ENCODE data around the gene P2RX1. TPM values are rescaled to one million over a fixed set of nuclear protein-coding genes. Genes with fewer than 3 reads are reported as not detected.

P2RX1 gene
- total RNA-seq, 1 donor from 2014 or later, result 2.3 TPM

- DNase-seq, result no peak
Measured at GRCh38 chr17:3924512-3925350, 8.5 kb upstream of the P2RX1 start.

GRCh38 chr17:3923466-3924190, 7.4 kb upstream of the P2RX1 start:
- DNase-seq, result no peak

DNA sequence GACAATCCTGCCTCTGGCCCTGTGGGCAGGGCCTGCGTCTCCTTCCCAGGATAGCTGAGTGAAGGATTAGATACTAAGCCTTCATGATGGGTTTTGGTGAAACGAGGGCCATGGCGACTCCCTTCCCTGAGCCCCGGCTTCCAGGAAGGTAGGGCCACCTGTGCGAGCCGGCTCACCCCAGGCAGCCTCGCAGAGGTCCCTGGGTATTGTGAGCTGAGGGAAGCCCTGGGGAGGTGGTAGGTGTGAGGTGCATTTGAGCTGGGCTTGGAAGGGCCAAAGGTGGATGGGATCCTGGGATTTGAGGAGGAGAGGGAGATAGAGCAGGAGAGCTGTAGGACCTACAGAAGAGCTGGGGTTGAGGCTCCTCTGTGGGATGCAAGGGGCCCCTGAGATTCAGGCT, 6.5 kb upstream of the P2RX1 start:
- DNase-seq, result no peak

- no peak for DNase-seq
Measured at GRCh38 chr17:3921502-3922319, 5.4 kb upstream of the P2RX1 start.

- DNase-seq, result no peak
Measured at GRCh38 chr17:3921006-3921405, 4.7 kb upstream of the P2RX1 start.

DNA sequence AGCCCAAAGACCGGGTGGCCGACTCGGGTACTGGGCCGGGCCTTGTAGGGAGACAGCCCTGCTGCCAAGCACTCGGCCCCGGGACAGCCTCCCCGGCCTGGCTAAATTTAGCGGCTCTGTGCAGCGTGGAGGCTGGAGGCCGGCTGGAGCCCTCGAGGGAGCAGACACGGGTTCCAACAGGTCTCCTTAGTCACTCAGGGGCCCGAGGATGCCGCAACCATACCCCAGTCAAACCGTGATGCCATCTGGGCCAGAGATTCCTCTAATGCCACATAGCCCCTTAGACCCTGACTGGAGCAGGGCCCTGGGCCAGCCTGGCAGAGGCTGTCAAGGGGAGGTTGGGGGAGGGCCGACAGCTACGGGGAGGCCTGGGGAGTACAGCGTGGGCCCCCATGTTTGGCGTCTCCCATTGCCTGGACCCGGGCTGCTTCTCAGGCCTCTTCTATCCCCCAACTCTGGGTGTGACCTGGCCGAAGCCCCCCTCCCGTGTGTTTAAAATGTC, 2.9 kb upstream of the P2RX1 start:
- DNase-seq, result no peak

DNA sequence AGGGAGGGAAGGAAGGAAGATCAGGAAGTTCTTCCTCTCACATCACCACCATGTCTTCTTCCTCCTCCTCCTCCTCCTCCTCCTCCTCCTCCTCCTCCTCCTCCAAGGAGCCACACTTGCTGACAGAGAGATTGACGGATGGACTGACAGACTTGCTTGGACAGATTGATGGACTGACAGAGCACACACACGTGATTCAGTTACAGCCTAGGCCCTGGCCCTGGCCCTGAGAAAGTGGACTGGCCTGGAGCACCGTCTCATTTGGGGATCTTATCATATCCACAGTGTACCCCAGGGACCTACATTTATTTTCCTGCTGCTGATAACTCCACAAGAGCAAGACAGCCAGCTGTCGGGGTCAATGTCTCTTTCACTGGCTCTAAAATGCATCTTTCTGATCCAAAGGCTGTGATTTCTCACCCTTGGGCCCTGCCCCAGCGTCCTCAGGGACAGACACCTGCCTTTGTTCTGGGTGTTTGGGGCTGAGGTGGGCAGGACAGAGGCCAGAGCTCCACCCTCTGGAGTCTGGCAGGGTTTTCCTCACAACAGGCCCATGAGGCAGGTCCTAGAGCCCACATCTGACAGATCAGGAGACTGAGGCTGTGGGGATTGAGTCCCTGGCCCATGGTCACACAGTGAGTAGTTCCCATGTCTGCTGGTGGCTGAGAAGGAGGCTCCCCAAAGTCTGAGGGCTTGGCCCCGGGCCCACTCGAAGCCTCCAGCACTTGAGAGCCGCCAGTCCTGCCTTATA, 2.3 kb upstream of the P2RX1 start:
- no peak for DNase-seq

- DNase-seq, result peak; percentile 58
Measured at GRCh38 chr17:3917391-3917931, 1.2 kb upstream of the P2RX1 start.

DNA sequence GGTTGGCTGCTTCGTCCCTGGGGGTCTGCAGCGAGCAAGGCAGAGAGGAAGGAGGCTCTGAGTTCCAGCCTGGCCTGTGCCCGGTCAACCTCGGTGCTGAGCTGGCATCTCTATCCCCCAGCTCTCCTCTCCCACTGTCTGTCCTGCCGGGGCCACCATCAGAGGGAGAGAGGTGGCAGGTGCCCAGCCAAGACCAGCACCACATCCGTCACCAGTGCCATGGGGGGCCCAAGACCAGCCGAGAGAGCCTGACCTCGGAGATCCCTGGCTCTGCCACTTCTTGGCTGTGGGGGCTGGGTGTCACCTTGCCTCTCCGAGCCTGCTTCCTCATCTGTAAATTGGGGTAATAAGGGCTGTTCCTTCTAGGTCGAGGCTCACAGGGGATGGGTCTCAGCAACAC, 560 bp upstream of the P2RX1 start:
- DNase-seq, result no peak

GRCh38 chr17:3915581-3915994, 677 bp downstream of the P2RX1 start:
- no peak for DNase-seq

DNA sequence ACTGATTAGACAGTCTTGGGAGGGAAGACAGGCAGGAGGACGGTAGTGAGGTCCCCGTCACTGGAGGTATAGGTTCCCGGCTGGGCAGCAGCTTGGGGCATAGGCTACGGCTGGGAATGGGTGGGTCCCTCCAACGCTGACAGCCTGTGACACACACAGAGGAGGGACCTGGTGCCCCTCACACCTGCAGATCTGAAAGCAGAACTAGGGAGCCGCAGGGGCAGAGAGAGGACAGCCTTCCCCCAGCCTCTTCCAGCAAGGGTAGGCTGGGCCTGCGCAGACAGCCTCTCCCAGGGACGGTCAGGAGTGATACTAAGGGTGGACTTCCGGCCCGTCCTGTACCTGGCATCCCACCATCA, 2.0 kb downstream of the P2RX1 start:
- no peak for DNase-seq

DNA sequence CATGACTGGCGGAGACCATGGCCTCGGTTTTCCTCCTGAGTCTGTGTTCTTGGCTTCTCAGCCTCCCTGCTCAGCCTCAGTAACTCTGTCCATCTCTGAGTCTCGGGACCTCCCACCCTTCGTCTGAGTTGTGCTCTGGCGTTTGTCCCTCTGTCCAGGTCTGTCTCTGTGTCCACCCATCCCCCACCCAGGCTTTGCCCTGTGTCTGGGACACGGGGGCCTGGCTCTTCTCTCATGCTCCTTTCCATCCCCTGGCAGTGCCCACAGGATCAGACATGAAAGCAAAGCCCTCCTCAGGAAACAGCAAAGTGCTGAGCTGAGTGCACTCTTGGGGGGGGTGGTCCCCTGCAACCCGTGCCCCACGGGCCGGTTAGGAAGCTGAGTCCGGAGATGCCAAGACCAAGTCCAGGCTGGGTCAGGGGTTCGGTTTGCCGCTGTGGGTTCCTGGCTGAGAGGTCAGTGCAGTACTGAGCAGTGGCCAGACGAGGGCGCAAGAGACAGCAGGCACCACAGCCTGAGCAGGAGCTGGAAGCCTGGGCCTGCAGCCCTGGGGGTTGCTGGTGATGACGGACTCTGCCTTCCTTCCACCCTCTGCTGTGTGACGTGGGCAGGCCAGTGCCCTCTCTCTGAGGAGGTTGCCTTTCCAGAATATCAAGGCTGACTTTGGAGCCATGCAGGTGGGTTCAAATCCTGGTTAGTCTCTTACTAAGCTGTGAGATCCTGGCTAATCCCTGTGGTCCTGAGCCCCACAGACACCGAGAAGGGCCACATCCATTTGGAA, 2.5 kb downstream of the P2RX1 start:
- DNase-seq, result peak; percentile 83

DNA sequence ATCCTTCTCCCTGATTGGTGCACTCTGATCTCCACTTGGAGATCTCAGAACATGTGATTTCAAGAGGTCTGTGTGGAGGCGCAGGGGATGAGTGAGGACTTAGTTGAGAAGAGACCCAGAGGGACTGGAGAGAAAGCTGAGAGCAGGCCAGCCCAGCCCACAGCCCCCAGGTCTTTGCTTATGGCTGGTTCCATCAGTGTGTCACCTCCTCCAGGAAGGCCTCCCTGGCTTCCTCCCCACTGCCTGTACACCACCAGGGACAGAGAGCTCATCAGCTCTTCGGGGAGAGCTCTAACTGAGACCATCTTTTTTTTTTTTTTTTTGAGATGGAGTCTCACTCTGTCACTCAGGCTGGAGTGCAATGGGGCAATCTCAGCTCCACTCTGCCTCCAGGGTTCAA, 3.4 kb downstream of the P2RX1 start:
- DNase-seq, result no peak

DNA sequence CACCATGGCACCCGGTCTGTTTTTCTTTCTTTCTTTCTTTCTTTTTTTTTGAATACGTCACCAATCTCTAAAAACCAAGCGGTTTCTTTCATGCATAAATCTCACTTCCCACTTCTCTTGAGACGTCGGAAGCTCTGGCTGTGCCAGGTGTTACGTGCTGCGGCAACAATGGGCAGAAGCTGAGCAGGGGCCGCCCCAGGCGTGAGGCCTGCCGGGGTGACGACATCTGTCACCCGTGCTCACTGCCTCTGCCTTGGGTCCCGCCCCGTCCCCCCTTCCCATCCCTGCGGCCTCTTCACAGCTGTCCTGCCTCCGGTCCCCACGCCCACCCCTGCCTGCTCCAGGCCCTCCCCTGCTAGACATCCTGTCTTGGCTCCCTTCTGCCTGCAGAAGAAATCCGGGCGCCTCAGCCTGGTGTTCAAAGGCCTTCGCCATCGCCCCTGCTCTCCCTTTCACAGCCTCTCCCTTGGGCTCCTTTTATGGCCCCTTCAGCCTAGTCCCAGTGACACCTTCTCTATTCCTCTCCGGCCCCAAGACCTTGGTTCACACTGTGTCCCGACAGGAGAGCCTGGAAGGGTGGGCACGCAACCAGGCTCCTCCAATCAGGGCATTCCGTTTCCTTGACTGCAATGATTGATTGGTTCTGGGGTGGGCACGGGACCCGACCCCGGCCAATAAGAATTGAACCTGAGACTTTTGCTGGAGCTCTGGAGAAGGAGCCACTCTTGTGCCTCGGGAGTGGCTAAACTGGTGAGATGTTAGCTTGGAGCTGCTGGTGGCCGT, 4.8 kb downstream of the P2RX1 start:
- peak; percentile 92 for DNase-seq

GRCh38 chr17:3910420-3911270, 5.6 kb downstream of the P2RX1 start:
- no peak for DNase-seq

- no peak for DNase-seq
Measured at GRCh38 chr17:3909257-3909656, 7.0 kb downstream of the P2RX1 start.

- DNase-seq, result no peak
Measured at GRCh38 chr17:3907483-3908216, 8.6 kb downstream of the P2RX1 start.

- DNase-seq, result no peak
Measured at GRCh38 chr17:3906881-3907280, 9.4 kb downstream of the P2RX1 start.

Measured in tongue (tissue), 2 donors.